Chondrocyte (in vitro differentiated cells): ENCODE results near the gene PRKCI. TPM values are rescaled to one million over a fixed set of nuclear protein-coding genes. Genes with fewer than 3 reads are reported as not detected.

Source experiments
- DNase-seq: peaks from one replicate; pipeline ENCODE4 v3.0.0; 2021; ENCODE audit warnings: mixed read lengths, low spot score
- H3K27ac Mint-ChIP-seq: one replicate; pipeline ENCODE4 v1.8.0; 2021; ENCODE audit warnings: mild to moderate bottlenecking, moderate library complexity, mixed read lengths; ENCODE audit not compliant: unreplicated experiment
- H3K27me3 Mint-ChIP-seq: 2 replicates; pipeline ENCODE4 v1.8.0; 2021; ENCODE audit warnings: low read depth, mixed read lengths
- H3K36me3 Mint-ChIP-seq: 2 replicates; pipeline ENCODE4 v1.8.0; 2021; ENCODE audit warnings: low read depth, mixed read lengths
- H3K4me1 Mint-ChIP-seq: 2 replicates; pipeline ENCODE4 v1.8.0; 2021; ENCODE audit warnings: low read depth, mild to moderate bottlenecking, mixed read lengths
- H3K4me3 Mint-ChIP-seq: one replicate; pipeline ENCODE4 v1.8.0; 2021; ENCODE audit warnings: mild to moderate bottlenecking, moderate library complexity, mixed read lengths; ENCODE audit not compliant: unreplicated experiment
- H3K9me3 Mint-ChIP-seq: 2 replicates; pipeline ENCODE4 v1.8.0; 2021; ENCODE audit warnings: low read depth, mixed read lengths
- CTCF ChIP-seq: fragments of 200-600 bp; sonication (generic); IDR thresholded peaks from 2 replicates; pipeline ENCODE4 v1.5.0; 2021; ENCODE audit warnings: antibody characterized with exemption, mild to moderate bottlenecking, moderate library complexity
- total RNA-seq: library from RNA; stranded (reverse); gene quantifications from 3 replicates; pipeline ENCODE4 v1.2.1, GENCODE V29; 2021

PRKCI gene
- total RNA-seq, 1 donor from 2014 or later = 59.8 TPM

- Mint-ChIP-seq H3K9me3 (no peaks in the 10 kb centered on the region), H3K4me3 (no peak overlapping the region), H3K4me1 (peaks cover 65% of the 10 kb centered on the region), H3K27me3 (no peaks in the 10 kb centered on the region), H3K36me3 (no peaks in the 10 kb centered on the region), H3K27ac (no peak overlapping the region)
- TF ChIP-seq CTCF = no peak
- no peak for DNase-seq
These were observed 2.9 kb downstream of the PRKCI start for GRCh38 chr3:170225166-170225565.

GRCh38 chr3:170226426-170226960 lies 4.3 kb downstream of the PRKCI start:
- H3K27me3 Mint-ChIP-seq = no peaks in the 10 kb centered on the region
- DNase-seq = no peak
- no peak for TF ChIP-seq CTCF
- peak overlapping the region; percentile 78 for H3K27ac Mint-ChIP-seq
- no peaks in the 10 kb centered on the region for H3K9me3 Mint-ChIP-seq
- H3K36me3 Mint-ChIP-seq = no peaks in the 10 kb centered on the region
- peak overlapping the region; percentile 20 for H3K4me3 Mint-ChIP-seq
- H3K4me1 Mint-ChIP-seq = peaks cover 63% of the 10 kb centered on the region

GRCh38 chr3:170228093-170228766 lies 6.0 kb downstream of the PRKCI start:
- H3K36me3 Mint-ChIP-seq = no peaks in the 10 kb centered on the region
- TF ChIP-seq CTCF = no peak
- no peak overlapping the region for H3K4me3 Mint-ChIP-seq
- H3K27me3 Mint-ChIP-seq = no peaks in the 10 kb centered on the region
- H3K4me1 Mint-ChIP-seq = peaks cover 59% of the 10 kb centered on the region
- DNase-seq = no peak
- H3K27ac Mint-ChIP-seq = peak overlapping the region; percentile 72
- H3K9me3 Mint-ChIP-seq = no peaks in the 10 kb centered on the region

GRCh38 chr3:170232266-170232665 lies 10.0 kb downstream of the PRKCI start:
- TF ChIP-seq CTCF = no peak
- H3K4me3 Mint-ChIP-seq = no peak overlapping the region
- no peaks in the 10 kb centered on the region for H3K27me3 Mint-ChIP-seq
- no peaks in the 10 kb centered on the region for H3K9me3 Mint-ChIP-seq
- DNase-seq = no peak
- peaks cover 8% of the 10 kb centered on the region for H3K36me3 Mint-ChIP-seq
- no peak overlapping the region for H3K27ac Mint-ChIP-seq
- peaks cover 32% of the 10 kb centered on the region for H3K4me1 Mint-ChIP-seq

- Mint-ChIP-seq H3K4me1 (peaks cover 20% of the 10 kb centered on the region), H3K27ac (peak overlapping the region; percentile 73), H3K9me3 (no peaks in the 10 kb centered on the region), H3K36me3 (peaks cover 9% of the 10 kb centered on the region), H3K4me3 (peak overlapping the region; percentile 9), H3K27me3 (no peaks in the 10 kb centered on the region)
- no peak for TF ChIP-seq CTCF
- no peak for DNase-seq
These were observed 11.3 kb downstream of the PRKCI start for GRCh38 chr3:170233530-170233929.
